Parathyroid adenoma (tissue), 2 donors: ENCODE data around the gene PCNX3.

ENCODE experiments used
- H2AFZ ChIP-seq: fragments of 300-600 bp; sonication (generic); one replicate; pipeline ENCODE4 v1.7.0; 2017; ENCODE audit warnings: antibody characterized with exemption, mild to moderate bottlenecking
- H3K27ac ChIP-seq: fragments of 300-600 bp; sonication (generic); one replicate; pipeline ENCODE4 v1.7.0; 2017
- H3K27me3 ChIP-seq: fragments of 300-600 bp; sonication (generic); one replicate; pipeline ENCODE4 v1.7.0; 2017; ENCODE audit warnings: low read length; ENCODE audit not compliant: control insufficient read depth, insufficient read depth
- H3K36me3 ChIP-seq: fragments of 300-600 bp; sonication (generic); one replicate; pipeline ENCODE4 v1.7.0; 2017; ENCODE audit warnings: low read length; ENCODE audit not compliant: control insufficient read depth, insufficient read depth
- H3K4me1 ChIP-seq: fragments of 300-600 bp; sonication (generic); one replicate; pipeline ENCODE4 v1.7.0; 2017; ENCODE audit warnings: control low read depth
- H3K4me2 ChIP-seq: fragments of 300-600 bp; sonication (generic); one replicate; pipeline ENCODE4 v1.7.0; 2017; ENCODE audit warnings: low read length
- H3K4me3 ChIP-seq: fragments of 300-600 bp; sonication (generic); one replicate; pipeline ENCODE4 v1.7.0; 2017; ENCODE audit warnings: low read depth, low read length
- H3K79me2 ChIP-seq: fragments of 300-600 bp; sonication (generic); one replicate; pipeline ENCODE4 v1.7.0; 2017; ENCODE audit warnings: control low read depth
- H3K9ac ChIP-seq: fragments of 300-600 bp; sonication (generic); one replicate; pipeline ENCODE4 v1.7.0; 2017; ENCODE audit warnings: mild to moderate bottlenecking
- H3K9me3 ChIP-seq: fragments of 300-600 bp; sonication (generic); one replicate; pipeline ENCODE4 v1.7.0; 2017; ENCODE audit warnings: low read length; ENCODE audit not compliant: control insufficient read depth
- CTCF ChIP-seq: fragments of 300-600 bp; sonication (generic); IDR thresholded peaks from one replicate; pipeline ENCODE4 v1.7.0; 2017; ENCODE audit warnings: antibody characterized with exemption, mild to moderate bottlenecking
- donor health status: primary hyperparathyroidism.

Gene PCNX3

GRCh38 chr11:65618763-65619162 lies 3.2 kb downstream of the PCNX3 start:
- Histone ChIP-seq H3K4me2 (no peak overlapping the region), H2AFZ (no peak overlapping the region), H3K27ac (no peak overlapping the region), H3K4me3 (no peak overlapping the region), H3K9me3 (no peaks in the 10 kb centered on the region), H3K36me3 (no peaks in the 10 kb centered on the region), H3K9ac (no peak overlapping the region), H3K27me3 (no peaks in the 10 kb centered on the region), H3K79me2 (no peaks in the 10 kb centered on the region), H3K4me1 (peaks cover 5% of the 10 kb centered on the region)
- TF ChIP-seq CTCF: no peak

- Histone ChIP-seq H3K9me3 (no peaks in the 10 kb centered on the region), H3K4me3 (no peak overlapping the region), H3K4me1 (peaks cover 5% of the 10 kb centered on the region), H3K79me2 (peaks cover 2% of the 10 kb centered on the region), H3K9ac (no peak overlapping the region), H3K27me3 (no peaks in the 10 kb centered on the region), H3K27ac (no peak overlapping the region), H3K36me3 (no peaks in the 10 kb centered on the region), H3K4me2 (no peak overlapping the region), H2AFZ (no peak overlapping the region)
- no peak for TF ChIP-seq CTCF
Observed at GRCh38 chr11:65619281-65619928, 3.8 kb downstream of the PCNX3 start.

DNA sequence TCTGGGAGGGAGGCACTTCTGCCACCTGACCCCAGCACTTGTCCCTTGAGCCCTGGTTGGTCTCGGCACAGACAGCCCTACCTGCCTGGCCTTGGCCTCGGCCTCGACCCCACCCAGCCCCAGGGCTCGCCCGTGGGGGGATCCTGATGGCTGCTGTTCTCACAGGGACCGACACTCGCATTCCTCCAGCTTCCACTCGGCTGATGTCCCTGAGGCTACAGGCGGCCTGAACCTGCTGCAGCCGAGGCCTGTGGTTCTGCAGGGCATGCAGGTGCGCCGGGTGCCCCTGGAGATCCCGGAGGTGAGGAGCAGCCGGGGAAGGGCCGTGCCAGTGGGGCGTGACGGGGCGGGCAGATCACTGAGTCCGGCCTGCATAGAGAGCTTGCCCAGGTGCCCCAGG lies 5.1 kb downstream of the PCNX3 start:
- H3K4me3 ChIP-seq: no peak overlapping the region
- no peak overlapping the region for H3K9ac ChIP-seq

GRCh38 chr11:65621460-65621859 lies 5.9 kb downstream of the PCNX3 start:
- Histone ChIP-seq H3K4me2 (no peak overlapping the region), H3K4me1 (peaks cover 4% of the 10 kb centered on the region), H3K79me2 (peaks cover 3% of the 10 kb centered on the region), H3K27ac (no peak overlapping the region), H3K27me3 (no peaks in the 10 kb centered on the region), H3K4me3 (no peak overlapping the region), H3K9me3 (no peaks in the 10 kb centered on the region), H3K9ac (no peak overlapping the region), H2AFZ (no peak overlapping the region), H3K36me3 (no peaks in the 10 kb centered on the region)
- TF ChIP-seq CTCF: no peak

More for the DNA sequence above, 5.1 kb downstream of the PCNX3 start:
- no peaks in the 10 kb centered on the region for H3K36me3 ChIP-seq
- H3K27me3 ChIP-seq: no peaks in the 10 kb centered on the region
- H3K27ac ChIP-seq: no peak overlapping the region
- no peak overlapping the region for H3K4me2 ChIP-seq
- H2AFZ ChIP-seq: no peak overlapping the region
- no peaks in the 10 kb centered on the region for H3K9me3 ChIP-seq
- peaks cover 3% of the 10 kb centered on the region for H3K79me2 ChIP-seq
- H3K4me1 ChIP-seq: peaks cover 5% of the 10 kb centered on the region
- TF ChIP-seq CTCF: no peak

DNA sequence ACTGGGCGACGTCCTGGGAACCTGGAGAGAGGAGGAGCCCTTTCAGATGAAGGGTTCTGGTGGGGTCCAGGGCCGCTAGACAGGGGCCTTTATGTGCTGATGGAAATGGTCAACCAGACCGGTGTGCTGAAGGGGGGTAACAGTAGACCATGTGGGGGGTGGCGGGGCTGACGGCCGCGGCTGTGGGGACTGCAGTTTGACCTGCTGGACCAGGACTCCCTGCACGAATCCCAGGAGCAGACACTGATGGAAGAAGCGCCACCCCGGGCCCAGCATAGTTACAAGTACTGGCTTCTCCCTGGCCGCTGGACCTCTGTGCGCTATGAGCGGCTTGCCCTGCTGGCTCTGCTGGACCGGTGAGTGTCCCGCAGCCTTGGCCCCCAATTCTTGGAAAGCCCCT lies 6.4 kb downstream of the PCNX3 start:
- no peak overlapping the region for H3K4me3 ChIP-seq
- H3K36me3 ChIP-seq: no peaks in the 10 kb centered on the region
- H2AFZ ChIP-seq: no peak overlapping the region
- TF ChIP-seq CTCF: no peak
- H3K27ac ChIP-seq: no peak overlapping the region
- no peaks in the 10 kb centered on the region for H3K9me3 ChIP-seq
- peaks cover 3% of the 10 kb centered on the region for H3K79me2 ChIP-seq
- H3K27me3 ChIP-seq: no peaks in the 10 kb centered on the region
- H3K4me1 ChIP-seq: no peaks in the 10 kb centered on the region
- no peak overlapping the region for H3K4me2 ChIP-seq
- H3K9ac ChIP-seq: no peak overlapping the region
